Gastroesophageal sphincter (tissue), 4 donors: Measurements from ENCODE around the gene TRAPPC2L. TPM values are rescaled to one million over a fixed set of nuclear protein-coding genes. Genes with fewer than 3 reads are reported as not detected.

ENCODE experiments used
- ATAC-seq: fragments of 150-250 bp; one replicate; pipeline ENCODE4 v1.9.1; 2016; ENCODE audit warnings: mild to moderate bottlenecking, moderate library complexity
- H3K27ac ChIP-seq, 4 donors: fragments of 200-600 bp; sonication (generic) in 3 of 4; 1 replicate in 3 of 4; 2 replicates in 1 of 4; pipeline ENCODE4 v1.5.1; 2016 to 2019
- H3K27me3 ChIP-seq: fragments of 200-600 bp; sonication (generic); one replicate; pipeline ENCODE4 v1.5.1; 2019
- H3K36me3 ChIP-seq, 2 donors: fragments of 200-600 bp; sonication (generic); one replicate each; pipeline ENCODE4 v1.5.1; 2019; ENCODE audit warnings: control low read depth in 1 of 2
- H3K4me1 ChIP-seq, 3 donors: fragments of 200-600 bp; sonication (generic); 1 replicate in 2 of 3; 2 replicates in 1 of 3; pipeline ENCODE4 v1.5.1; 2016 to 2019; ENCODE audit warnings: control low read depth in 2 of 3
- H3K4me3 ChIP-seq, 2 donors: fragments of 200-600 bp; sonication (generic); one replicate each; pipeline ENCODE4 v1.5.1; 2019; ENCODE audit warnings: mild to moderate bottlenecking in 1 of 2, moderate library complexity in 1 of 2
- H3K9me3 ChIP-seq, 3 donors: fragments of 200-600 bp; sonication (generic); one replicate each; pipeline ENCODE4 v1.5.1; 2017 to 2019; ENCODE audit warnings: control low read depth in 2 of 3
- CTCF ChIP-seq, 4 experiments: fragments of 200-600 bp in 2 of 4; fragments of 450-650 bp in 2 of 4; sonication (generic) in 1 of 4; IDR thresholded peaks; one replicate each; pipeline ENCODE4 v1.5.1; 2017 to 2019; ENCODE audit warnings: antibody characterized with exemption in 4 of 4, mild to moderate bottlenecking in 2 of 4, moderate library complexity in 2 of 4
- EP300 ChIP-seq: sonication (generic); formaldehyde crosslinking; IDR thresholded peaks from one replicate; pipeline ENCODE4 v1.6.1; 2017; ENCODE audit warnings: antibody characterized with exemption, mild to moderate bottlenecking
- POLR2A ChIP-seq, 2 donors: fragments of 450-650 bp; IDR thresholded peaks; one replicate each; pipeline ENCODE4 v1.6.1; 2017; ENCODE audit warnings: antibody characterized with exemption in 2 of 2, mild to moderate bottlenecking in 2 of 2, moderate library complexity in 1 of 2
- POLR2AphosphoS5 ChIP-seq: sonication (generic); formaldehyde crosslinking; IDR thresholded peaks from one replicate; pipeline ENCODE4 v1.6.1; 2017; ENCODE audit warnings: antibody characterized with exemption
- WGBS, 2 donors: methylation state at CpG; one replicate each; pipeline ENCODE4 v1.1.5; 2018; ENCODE audit warnings: low coverage in 1 of 2; 5-methylcytosine and 5-hydroxymethylcytosine counted together
- total RNA-seq, 4 donors: library from RNA; depleted of rRNA; stranded (reverse); fragments of >200 nt; gene quantifications; one replicate each; pipeline ENCODE4 v1.1.0, GENCODE V29; 2016

Gene TRAPPC2L
- total RNA-seq, 4 donors from 2014 or later, result 18.7 to 40.0 (median 21.5) TPM

- Histone ChIP-seq H3K36me3 (peaks cover 0 to 95% of the 10 kb centered on the region in 2 donors), H3K27me3 (no peaks in the 10 kb centered on the region), H3K27ac (no peak overlapping the region), H3K4me1 (no peaks in the 10 kb centered on the region), H3K9me3 (no peaks in the 10 kb centered on the region), H3K4me3 (no peak overlapping the region)
- no CpG with 5 or more reads among the region's 12 CpGs for WGBS, 2 donors
- no peak for TF ChIP-seq CTCF (IDR thresholded peaks at IDR 0.05)
- no peak for TF ChIP-seq POLR2A (IDR thresholded peaks at IDR 0.05)
- no peak for TF ChIP-seq POLR2AphosphoS5
- TF ChIP-seq EP300, result no peak
- no peak for ATAC-seq
These were observed 31.8 kb upstream of the TRAPPC2L start for GRCh38 chr16:88825146-88825545.

- Histone ChIP-seq H3K27ac (no peak overlapping the region), H3K36me3 (peaks cover 0 to 93% of the 10 kb centered on the region in 2 donors), H3K27me3 (no peaks in the 10 kb centered on the region), H3K4me1 (no peaks in the 10 kb centered on the region), H3K4me3 (no peak overlapping the region), H3K9me3 (no peaks in the 10 kb centered on the region)
- TF ChIP-seq POLR2A (IDR thresholded peaks at IDR 0.05) (no peak), EP300 (no peak), POLR2AphosphoS5 (no peak), CTCF (IDR thresholded peaks at IDR 0.05) (no peak)
- no peak for ATAC-seq
- 94% methylated on average over 3 of the region's 26 CpGs; no CpG with 5 or more reads in 1 of the 2 donors for whole genome bisulfite sequencing, 2 donors
These were observed 30.7 kb upstream of the TRAPPC2L start for GRCh38 chr16:88826070-88826840.

GRCh38 chr16:88827727-88828126 is 29.2 kb upstream of the TRAPPC2L start:
- ATAC-seq, result no peak
- H3K9me3 ChIP-seq, result no peaks in the 10 kb centered on the region
- H3K27me3 ChIP-seq, result no peaks in the 10 kb centered on the region
- no peaks in the 10 kb centered on the region for H3K4me1 ChIP-seq
- TF ChIP-seq POLR2A (IDR thresholded peaks at IDR 0.05) (no peak), POLR2AphosphoS5 (no peak), EP300 (no peak), CTCF (IDR thresholded peaks at IDR 0.05) (no peak)
- H3K36me3 ChIP-seq, result peaks cover 0 to 78% of the 10 kb centered on the region in 2 donors
- H3K4me3 ChIP-seq, result no peak overlapping the region
- WGBS, 2 donors, result 86% methylated on average over 1 of the region's 21 CpGs; no CpG with 5 or more reads in 1 of the 2 donors
- no peak overlapping the region for H3K27ac ChIP-seq

GRCh38 chr16:88828711-88829110 is 28.2 kb upstream of the TRAPPC2L start:
- Histone ChIP-seq H3K9me3 (no peaks in the 10 kb centered on the region), H3K36me3 (peaks cover 0 to 71% of the 10 kb centered on the region in 2 donors), H3K27me3 (no peaks in the 10 kb centered on the region), H3K4me3 (no peak overlapping the region), H3K4me1 (no peaks in the 10 kb centered on the region), H3K27ac (no peak overlapping the region)
- TF ChIP-seq EP300 (no peak), CTCF (IDR thresholded peaks at IDR 0.05) (no peak), POLR2AphosphoS5 (no peak), POLR2A (IDR thresholded peaks at IDR 0.05) (no peak)
- no peak for ATAC-seq
- WGBS, 2 donors, result 70 to 86% methylated on average over 2 to 17 of the region's 24 CpGs

- peak; percentile 23 for ATAC-seq
- peak; percentile 63 for TF ChIP-seq POLR2AphosphoS5
- no peak for TF ChIP-seq POLR2A (IDR thresholded peaks at IDR 0.05)
These were observed 26.7 kb upstream of the TRAPPC2L start for GRCh38 chr16:88830258-88830657.

More at GRCh38 chr16:88830258-88830657, 26.7 kb upstream of the TRAPPC2L start:
- Histone ChIP-seq H3K9me3 (no peaks in the 10 kb centered on the region), H3K4me1 (no peaks in the 10 kb centered on the region), H3K27me3 (no peaks in the 10 kb centered on the region), H3K4me3 (no peak overlapping the region), H3K36me3 (peaks cover 0 to 65% of the 10 kb centered on the region in 2 donors), H3K27ac (peak overlapping the region in 1 of 4 donors; percentile 26)
- 49 to 80% methylated on average over 1 to 5 of the region's 11 CpGs for WGBS, 2 donors
